Hepatocyte (in vitro differentiated cells): Measurements from ENCODE around the gene TNFSF8. TPM values are rescaled to one million over a fixed set of nuclear protein-coding genes. Genes with fewer than 3 reads are reported as not detected.
A peak's percentile ranks its signal among the peaks of the same experiment; 100 is the strongest.

Experiments
- DNase-seq: peaks from one replicate; pipeline ENCODE4 v3.0.0-alpha.2; 2016; ENCODE audit warnings: low spot score
- H2AFZ ChIP-seq: fragments of 200-600 bp; sonication (generic); 2 replicates; pipeline ENCODE4 v1.6.0; 2016; ENCODE audit warnings: antibody characterized with exemption, mild to moderate bottlenecking
- H3K27ac ChIP-seq: fragments of 200-600 bp; sonication (generic); 2 replicates; pipeline ENCODE4 v1.5.1; 2016; ENCODE audit warnings: mild to moderate bottlenecking
- H3K27me3 ChIP-seq: fragments of 200-600 bp; sonication (generic); 2 replicates; pipeline ENCODE4 v1.6.1; 2016
- H3K36me3 ChIP-seq: fragments of 200-600 bp; sonication (generic); replicated peaks from 2 replicates; pipeline ENCODE4 v1.5.1; 2016; ENCODE audit warnings: low read depth; ENCODE audit not compliant: insufficient read depth
- H3K4me1 ChIP-seq: fragments of 200-600 bp; sonication (generic); 2 replicates; pipeline ENCODE4 v1.5.1; 2016; ENCODE audit warnings: mild to moderate bottlenecking, moderate library complexity; ENCODE audit not compliant: insufficient read depth
- H3K4me2 ChIP-seq: fragments of 200-600 bp; sonication (generic); 2 replicates; pipeline ENCODE4 v1.6.0; 2016
- H3K4me3 ChIP-seq: fragments of 200-600 bp; sonication (generic); 2 replicates; pipeline ENCODE4 v1.5.1; 2016; ENCODE audit warnings: mild to moderate bottlenecking
- H3K79me2 ChIP-seq: fragments of 200-600 bp; sonication (generic); 2 replicates; pipeline ENCODE4 v1.6.0; 2017; ENCODE audit warnings: mild to moderate bottlenecking
- H3K9me2 ChIP-seq: fragments of 200-600 bp; sonication (generic); replicated peaks from 2 replicates; pipeline ENCODE4 v1.6.0; 2017; ENCODE audit warnings: mild to moderate bottlenecking; ENCODE audit not compliant: insufficient read depth
- H3K9me3 ChIP-seq: fragments of 200-600 bp; sonication (generic); 2 replicates; pipeline ENCODE4 v1.5.1; 2016; ENCODE audit warnings: low read depth, mild to moderate bottlenecking
- H4K20me1 ChIP-seq: fragments of 200-600 bp; sonication (generic); 2 replicates; pipeline ENCODE4 v1.6.0; 2016; ENCODE audit warnings: mild to moderate bottlenecking; ENCODE audit not compliant: insufficient read depth, poor library complexity, severe bottlenecking
- EZH2 ChIP-seq: fragments of 200-600 bp; sonication (generic); IDR thresholded peaks from 2 replicates; pipeline ENCODE4 v1.6.1; 2016; ENCODE audit warnings: antibody characterized with exemption, mild to moderate bottlenecking, borderline replicate concordance
- EZH2phosphoT487 ChIP-seq: fragments of 200-600 bp; sonication (generic); IDR thresholded peaks from one replicate; pipeline ENCODE4 v1.6.1; 2018; ENCODE audit warnings: antibody characterized with exemption, mild to moderate bottlenecking, low read depth, moderate library complexity; ENCODE audit not compliant: unreplicated experiment, severe bottlenecking
- WGBS: methylation state at CpG from one replicate; pipeline ENCODE4 v1.1.6; 2016; ENCODE audit warnings: low lambda C conversion rate; ENCODE audit errors: missing lambda C conversion rate; 5-methylcytosine and 5-hydroxymethylcytosine counted together
- polyA plus RNA-seq: library from polyadenylated mRNA; unstranded; fragments of >200 nt; fragmentation: Nextera tagmentation; extraction: Ambion mirVana; gene quantifications from 2 replicates; pipeline ENCODE4 v1.2.1, GENCODE V29; 2016
- total RNA-seq: library from RNA; depleted of rRNA; stranded (reverse); fragments of >200 nt; gene quantifications from 2 replicates; pipeline ENCODE4 v1.2.3, GENCODE V29; 2014
- TF ChIP-seq, protein P1 (sequence below): fragments of 200-600 bp; sonication (generic); IDR thresholded peaks from 2 replicates; pipeline ENCODE4 v1.5.1; 2016; ENCODE audit warnings: antibody characterized with exemption, mild to moderate bottlenecking; ENCODE audit not compliant: poor library complexity

The TNFSF8 gene
- total and polyA plus RNA-seq, 2 experiments from 2014 or later: not detected

DNA sequence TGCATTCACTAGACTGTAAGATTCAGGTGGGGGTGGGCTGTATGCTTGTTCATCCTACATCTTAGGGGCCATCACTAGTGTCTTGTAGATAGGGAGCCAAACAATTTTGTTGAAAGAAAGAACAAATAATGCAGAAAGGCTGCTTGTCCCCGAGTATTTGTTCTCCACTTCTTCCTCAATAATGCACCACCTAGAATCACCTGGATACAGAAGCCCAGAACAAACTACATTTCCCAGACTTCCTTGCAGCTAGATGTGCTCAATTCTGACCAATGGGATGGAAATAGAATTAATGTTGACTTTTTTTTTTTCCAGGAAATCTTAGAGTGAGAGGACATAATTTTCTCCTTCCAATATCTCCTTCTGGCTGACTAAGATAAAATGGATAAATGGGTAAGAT is 38.9 kb upstream of the TNFSF8 start:
- H3K9me2 ChIP-seq: no peaks in the 10 kb centered on the region
- DNase-seq: no peak
- no peaks in the 10 kb centered on the region for H3K36me3 ChIP-seq
- WGBS: 47% methylated on average over 1 of the region's 1 CpG
- TF ChIP-seq EZH2phosphoT487 (no peak), EZH2 (no peak)
- TF ChIP-seq, protein P1, sequence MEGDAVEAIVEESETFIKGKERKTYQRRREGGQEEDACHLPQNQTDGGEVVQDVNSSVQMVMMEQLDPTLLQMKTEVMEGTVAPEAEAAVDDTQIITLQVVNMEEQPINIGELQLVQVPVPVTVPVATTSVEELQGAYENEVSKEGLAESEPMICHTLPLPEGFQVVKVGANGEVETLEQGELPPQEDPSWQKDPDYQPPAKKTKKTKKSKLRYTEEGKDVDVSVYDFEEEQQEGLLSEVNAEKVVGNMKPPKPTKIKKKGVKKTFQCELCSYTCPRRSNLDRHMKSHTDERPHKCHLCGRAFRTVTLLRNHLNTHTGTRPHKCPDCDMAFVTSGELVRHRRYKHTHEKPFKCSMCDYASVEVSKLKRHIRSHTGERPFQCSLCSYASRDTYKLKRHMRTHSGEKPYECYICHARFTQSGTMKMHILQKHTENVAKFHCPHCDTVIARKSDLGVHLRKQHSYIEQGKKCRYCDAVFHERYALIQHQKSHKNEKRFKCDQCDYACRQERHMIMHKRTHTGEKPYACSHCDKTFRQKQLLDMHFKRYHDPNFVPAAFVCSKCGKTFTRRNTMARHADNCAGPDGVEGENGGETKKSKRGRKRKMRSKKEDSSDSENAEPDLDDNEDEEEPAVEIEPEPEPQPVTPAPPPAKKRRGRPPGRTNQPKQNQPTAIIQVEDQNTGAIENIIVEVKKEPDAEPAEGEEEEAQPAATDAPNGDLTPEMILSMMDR: no peak
- H3K4me3 ChIP-seq: no peak overlapping the region
- no peak overlapping the region for H2AFZ ChIP-seq
- no peaks in the 10 kb centered on the region for H4K20me1 ChIP-seq
- H3K4me1 ChIP-seq: no peaks in the 10 kb centered on the region
- no peaks in the 10 kb centered on the region for H3K79me2 ChIP-seq
- no peaks in the 10 kb centered on the region for H3K9me3 ChIP-seq
- peak overlapping the region; percentile 30 for H3K27ac ChIP-seq
- no peak overlapping the region for H3K4me2 ChIP-seq
- H3K27me3 ChIP-seq: no peaks in the 10 kb centered on the region

DNA sequence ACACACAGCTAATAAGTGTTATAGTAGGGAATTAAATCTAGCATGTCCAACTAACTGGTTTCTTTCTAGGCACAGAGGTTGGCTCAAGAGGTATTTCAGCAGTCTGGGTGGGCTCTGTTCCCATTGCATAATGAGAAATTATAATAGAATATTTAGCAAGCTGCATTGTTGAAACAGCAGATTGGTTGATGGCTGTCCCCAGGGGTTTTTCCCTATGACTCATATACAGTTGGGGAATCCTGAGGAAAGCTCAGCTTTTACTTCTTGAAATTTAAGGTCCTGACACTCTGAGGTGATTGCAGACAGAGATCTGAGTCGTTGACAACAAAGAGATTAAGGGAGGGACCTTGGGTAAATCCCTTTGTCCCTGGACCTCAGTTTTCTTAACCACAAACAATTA is 38.3 kb upstream of the TNFSF8 start:
- Histone ChIP-seq H3K4me3 (no peak overlapping the region), H2AFZ (no peak overlapping the region), H3K27ac (peak overlapping the region; percentile 30), H3K4me2 (no peak overlapping the region), H3K79me2 (no peaks in the 10 kb centered on the region), H3K9me2 (no peaks in the 10 kb centered on the region), H4K20me1 (no peaks in the 10 kb centered on the region), H3K36me3 (no peaks in the 10 kb centered on the region), H3K4me1 (no peaks in the 10 kb centered on the region), H3K27me3 (no peaks in the 10 kb centered on the region), H3K9me3 (no peaks in the 10 kb centered on the region)
- TF ChIP-seq EZH2 (no peak), EZH2phosphoT487 (no peak)
- TF ChIP-seq, protein P1: no peak
- peak; percentile 12 for DNase-seq
- WGBS: 11% methylated on average over 1 of the region's 1 CpG

DNA sequence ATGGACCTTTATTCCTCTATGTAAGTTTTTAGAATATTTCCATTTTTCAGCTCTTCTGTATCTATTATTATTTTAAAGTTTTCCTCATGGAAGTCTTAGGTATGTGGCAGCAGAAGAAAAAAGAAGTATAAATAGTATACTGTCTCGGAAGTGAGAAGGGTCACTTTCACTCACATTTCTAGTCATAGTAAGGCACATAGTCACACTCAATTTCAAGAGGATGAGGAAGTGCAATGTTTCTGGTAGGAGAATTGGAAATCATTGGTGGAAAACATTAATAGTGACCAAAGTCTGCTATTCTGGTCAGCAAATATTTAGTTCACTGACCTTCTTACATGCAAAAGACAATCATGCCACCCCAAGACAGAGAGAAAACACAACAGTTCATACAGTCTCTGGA is 35.2 kb upstream of the TNFSF8 start:
- Histone ChIP-seq H3K9me2 (no peaks in the 10 kb centered on the region), H3K4me2 (no peak overlapping the region), H3K4me1 (no peaks in the 10 kb centered on the region), H3K9me3 (no peaks in the 10 kb centered on the region), H3K79me2 (no peaks in the 10 kb centered on the region), H3K27ac (no peak overlapping the region), H4K20me1 (no peaks in the 10 kb centered on the region), H3K36me3 (no peaks in the 10 kb centered on the region), H3K4me3 (no peak overlapping the region), H2AFZ (no peak overlapping the region), H3K27me3 (no peaks in the 10 kb centered on the region)
- no peak for DNase-seq
- 90% methylated on average over 1 of the region's 1 CpG for WGBS
- TF ChIP-seq, protein P1: no peak
- TF ChIP-seq EZH2phosphoT487: no peak
- TF ChIP-seq EZH2: no peak

DNA sequence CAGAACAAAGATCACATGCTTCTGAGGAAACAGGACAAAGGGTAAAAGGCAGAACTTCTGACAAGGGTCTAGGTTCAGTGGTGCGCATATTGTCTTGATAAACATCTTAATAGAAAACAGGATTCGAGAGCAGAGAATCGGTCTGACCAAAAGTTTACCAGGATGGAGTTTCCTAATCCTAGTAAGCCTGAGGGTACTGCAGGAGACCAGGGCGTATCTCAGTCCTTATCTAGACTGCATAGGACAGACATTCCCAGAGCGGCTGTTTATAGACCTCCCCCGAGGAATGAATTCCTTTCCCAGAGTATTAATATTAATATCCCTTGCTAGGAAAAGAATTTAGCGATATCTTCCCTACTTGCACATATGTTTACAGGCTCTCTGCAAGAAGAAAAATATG is 32.4 kb upstream of the TNFSF8 start:
- no peaks in the 10 kb centered on the region for H3K36me3 ChIP-seq
- no peak overlapping the region for H2AFZ ChIP-seq
- 80% methylated on average over 7 of the region's 7 CpGs for WGBS
- H4K20me1 ChIP-seq: no peaks in the 10 kb centered on the region
- H3K9me2 ChIP-seq: no peaks in the 10 kb centered on the region
- H3K4me3 ChIP-seq: no peak overlapping the region
- TF ChIP-seq EZH2phosphoT487 (no peak), EZH2 (no peak)
- TF ChIP-seq, protein P1: no peak
- H3K79me2 ChIP-seq: no peaks in the 10 kb centered on the region
- H3K4me1 ChIP-seq: no peaks in the 10 kb centered on the region
- no peak for DNase-seq
- H3K4me2 ChIP-seq: no peak overlapping the region
- H3K9me3 ChIP-seq: no peaks in the 10 kb centered on the region
- no peak overlapping the region for H3K27ac ChIP-seq
- H3K27me3 ChIP-seq: no peaks in the 10 kb centered on the region
